ENCODE results near the gene ANO3. TPM values are rescaled to one million over a fixed set of nuclear protein-coding genes. Genes with fewer than 3 reads are reported as not detected.

ANO3 gene
- total and polyA plus RNA-seq, 12 donors: 0.10 to 3.9 (median 0.65) TPM

DNA sequence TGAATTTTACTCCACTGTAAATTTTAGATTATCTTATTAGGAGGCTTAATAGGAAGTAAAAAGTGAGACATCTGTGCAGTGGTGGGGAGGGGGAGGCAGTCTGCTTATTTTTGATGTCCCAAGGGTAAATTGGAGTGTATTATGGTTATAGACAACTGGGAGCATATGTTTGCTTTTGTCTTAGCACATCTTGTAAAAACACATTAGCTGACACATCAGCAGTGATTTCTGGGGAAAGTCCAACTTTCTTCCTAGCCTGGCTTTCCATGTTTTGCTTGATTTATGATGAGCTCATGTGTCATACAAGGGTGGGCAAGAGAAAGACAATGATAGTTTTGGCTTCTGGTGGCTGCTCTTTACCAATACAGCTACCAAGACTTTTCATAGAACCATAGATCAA, 4.0 kb downstream of the ANO3 start:
- Histone ChIP-seq H3K4me1 (replicated peaks in 1 of 2) (no peaks in the 10 kb centered on the region), H3K27me3 (no peaks in the 10 kb centered on the region), H3K36me3 (replicated peaks in 1 of 2) (no peaks in the 10 kb centered on the region), H3K4me3 (no peak overlapping the region), H3K27ac (no peak overlapping the region), H3K9me3 (replicated peaks in 1 of 3) (no peaks in the 10 kb centered on the region)
- no peak for DNase-seq
- intact Hi-C loops (cut with DNase I): no loop called here
- TF ChIP-seq POLR2A (IDR thresholded peaks at IDR 0.05): no peak
- TF ChIP-seq, protein P1, sequence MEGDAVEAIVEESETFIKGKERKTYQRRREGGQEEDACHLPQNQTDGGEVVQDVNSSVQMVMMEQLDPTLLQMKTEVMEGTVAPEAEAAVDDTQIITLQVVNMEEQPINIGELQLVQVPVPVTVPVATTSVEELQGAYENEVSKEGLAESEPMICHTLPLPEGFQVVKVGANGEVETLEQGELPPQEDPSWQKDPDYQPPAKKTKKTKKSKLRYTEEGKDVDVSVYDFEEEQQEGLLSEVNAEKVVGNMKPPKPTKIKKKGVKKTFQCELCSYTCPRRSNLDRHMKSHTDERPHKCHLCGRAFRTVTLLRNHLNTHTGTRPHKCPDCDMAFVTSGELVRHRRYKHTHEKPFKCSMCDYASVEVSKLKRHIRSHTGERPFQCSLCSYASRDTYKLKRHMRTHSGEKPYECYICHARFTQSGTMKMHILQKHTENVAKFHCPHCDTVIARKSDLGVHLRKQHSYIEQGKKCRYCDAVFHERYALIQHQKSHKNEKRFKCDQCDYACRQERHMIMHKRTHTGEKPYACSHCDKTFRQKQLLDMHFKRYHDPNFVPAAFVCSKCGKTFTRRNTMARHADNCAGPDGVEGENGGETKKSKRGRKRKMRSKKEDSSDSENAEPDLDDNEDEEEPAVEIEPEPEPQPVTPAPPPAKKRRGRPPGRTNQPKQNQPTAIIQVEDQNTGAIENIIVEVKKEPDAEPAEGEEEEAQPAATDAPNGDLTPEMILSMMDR (IDR thresholded peaks at IDR 0.05): no peak

DNA sequence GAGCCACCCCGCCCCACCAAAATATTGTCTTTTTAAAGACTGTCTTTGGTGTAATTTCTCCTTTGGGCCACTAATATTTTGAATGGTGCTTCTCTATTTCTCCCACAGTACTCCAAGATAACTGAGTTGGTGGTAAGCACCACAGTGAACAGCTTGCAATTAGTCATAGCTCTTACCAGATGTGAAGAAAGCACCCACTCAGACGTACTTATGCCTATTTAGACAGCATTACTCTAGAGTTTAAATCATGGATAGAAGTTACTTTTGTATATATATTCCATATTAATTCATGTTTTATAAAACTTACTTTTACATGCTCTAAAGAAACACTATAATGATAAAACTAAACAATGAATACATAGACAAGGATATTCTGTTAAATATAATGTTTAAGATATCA, 12.7 kb downstream of the ANO3 start:
- Histone ChIP-seq H3K9me3 (replicated peaks in 1 of 3) (no peaks in the 10 kb centered on the region), H3K4me1 (replicated peaks in 1 of 2) (no peaks in the 10 kb centered on the region), H3K36me3 (replicated peaks in 1 of 2) (no peaks in the 10 kb centered on the region), H3K27ac (no peak overlapping the region), H3K27me3 (no peaks in the 10 kb centered on the region), H3K4me3 (no peak overlapping the region)
- 55 to 71% (median 65%) methylated on average over 2 of the region's 2 CpGs for WGBS, 4 donors
- intact Hi-C loops (cut with DNase I): no loop called here
- DNase-seq: no peak
- TF ChIP-seq, protein P1 (IDR thresholded peaks at IDR 0.05): no peak
- no peak for TF ChIP-seq POLR2A (IDR thresholded peaks at IDR 0.05)

DNA sequence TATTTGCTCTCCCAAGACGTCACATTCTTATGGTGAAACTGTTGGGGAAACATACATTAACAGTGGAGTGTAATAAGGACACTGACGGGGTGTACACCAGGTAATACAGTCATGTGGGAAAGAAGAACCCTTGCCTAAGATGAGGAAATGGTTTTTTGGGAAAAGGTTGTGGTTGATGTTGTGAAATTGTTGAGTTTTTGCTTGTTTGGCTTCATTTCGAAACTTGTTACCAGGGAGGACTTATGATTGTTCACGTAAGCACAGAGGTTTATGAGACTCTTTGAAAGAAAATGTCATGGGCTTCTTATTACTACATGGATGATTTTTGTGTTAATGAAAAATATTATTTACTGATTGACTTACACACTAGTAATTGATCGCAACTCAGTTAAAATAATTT, 16.8 kb downstream of the ANO3 start:
- Histone ChIP-seq H3K27ac (no peak overlapping the region), H3K4me1 (replicated peaks in 1 of 2) (no peaks in the 10 kb centered on the region), H3K27me3 (no peaks in the 10 kb centered on the region), H3K4me3 (no peak overlapping the region), H3K36me3 (replicated peaks in 1 of 2) (no peaks in the 10 kb centered on the region), H3K9me3 (replicated peaks in 1 of 3) (no peaks in the 10 kb centered on the region)
- intact Hi-C loops (cut with DNase I): no loop called here
- no peak for DNase-seq
- 68 to 79% (median 70%) methylated on average over 5 of the region's 5 CpGs for WGBS, 4 donors
- TF ChIP-seq, protein P1 (IDR thresholded peaks at IDR 0.05): no peak
- no peak for TF ChIP-seq POLR2A (IDR thresholded peaks at IDR 0.05)

DNA sequence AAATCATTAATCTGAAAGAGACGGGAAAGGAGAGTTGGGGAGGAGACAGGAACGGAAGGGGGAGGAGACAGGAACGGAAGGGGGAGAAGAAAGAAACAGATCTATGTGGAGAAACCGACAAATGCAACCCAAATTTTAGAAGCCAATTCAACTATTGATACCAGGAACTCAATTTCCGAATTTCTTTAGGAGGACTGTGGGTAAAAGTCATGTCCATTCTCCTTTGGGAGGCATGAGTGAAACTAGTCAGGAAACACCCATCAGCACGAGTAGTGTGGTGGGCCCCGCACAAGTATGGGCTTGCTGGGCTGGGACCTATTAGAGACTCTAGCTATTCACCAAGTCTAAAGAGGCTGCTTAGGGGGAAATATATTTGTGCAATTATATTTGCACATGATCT, 18.1 kb downstream of the ANO3 start:
- intact Hi-C loops (cut with DNase I): no loop called here
- no peak overlapping the region for H3K4me3 ChIP-seq
- H3K4me1 ChIP-seq (replicated peaks in 1 of 2): no peaks in the 10 kb centered on the region
- no peaks in the 10 kb centered on the region for H3K36me3 ChIP-seq (replicated peaks in 1 of 2)
- H3K27me3 ChIP-seq: no peaks in the 10 kb centered on the region
- no peak for TF ChIP-seq POLR2A (IDR thresholded peaks at IDR 0.05)
- TF ChIP-seq, protein P1 (IDR thresholded peaks at IDR 0.05): no peak
- no peak for DNase-seq
- 68 to 82% (median 77%) methylated on average over 7 of the region's 7 CpGs for WGBS, 4 donors
- H3K9me3 ChIP-seq (replicated peaks in 1 of 3): no peaks in the 10 kb centered on the region
- H3K27ac ChIP-seq: no peak overlapping the region
